ENCODE results near the gene SAG. TPM values are rescaled to one million over a fixed set of nuclear protein-coding genes. Genes with fewer than 3 reads are reported as not detected.
A peak's percentile ranks its signal among the peaks of the same experiment; 100 is the strongest.

The SAG gene
- total and polyA plus RNA-seq, 2 of the 13 experiments (the other 11 are each of a cell fraction or from before 2014, with no cell fraction given), result not detected

GRCh38 chr2:233387667-233388528 is 80.3 kb downstream of the SAG start (continued):
- TF ChIP-seq RBAK (CRISPR knock-in tag; IDR thresholded peaks at IDR 0.05) (no peak), STAG1 (CRISPR knock-in tag; IDR thresholded peaks at IDR 0.05) (0 out of 2 replicates have a peak, but pooled peaks have one; percentile 13), ZFP1 (CRISPR knock-in tag; IDR thresholded peaks at IDR 0.05) (0 out of 2 replicates have a peak, but pooled peaks have one; percentile 50), TOE1 (CRISPR knock-in tag; IDR thresholded peaks at IDR 0.05) (no peak), NCOR1 (IDR thresholded peaks at IDR 0.05; ENCODE audit: borderline replicate concordance, low read length) (peak; percentile 94), ZNF687 (CRISPR knock-in tag; IDR thresholded peaks at IDR 0.05) (peak; percentile 98), ZNF251 (CRISPR knock-in tag; IDR thresholded peaks at IDR 0.05) (no peak), ISX (CRISPR knock-in tag; conservative IDR thresholded peaks at IDR 0.05) (no peak), ZNF597 (CRISPR knock-in tag; IDR thresholded peaks at IDR 0.05) (no peak), ZXDC (CRISPR knock-in tag; IDR thresholded peaks at IDR 0.05) (no peak), FOXA3 (CRISPR knock-in tag; IDR thresholded peaks at IDR 0.05) (peak; percentile 62; the same call in 1 of the 2 replicates), ATF7-NPFF (CRISPR knock-in tag; IDR thresholded peaks at IDR 0.05; ENCODE audit: low read depth) (0 out of 2 replicates have a peak, but pooled peaks have one; percentile 31), PAXIP1 (CRISPR knock-in tag; conservative IDR thresholded peaks at IDR 0.05) (peak; percentile 96), ZNF691 (CRISPR knock-in tag; IDR thresholded peaks at IDR 0.05; ENCODE audit: borderline replicate concordance, low read depth) (peak; percentile 88; the same call in 1 of the 2 replicates)
